NCI-H1436 treated with DMSO at 0.1 percent for 48 hours (cell line): ENCODE data around the gene CACNA1S.

Source experiments
- DNase-seq: peaks from one replicate; lab custom pipeline; 2025; lab: John Stamatoyannopoulos, UW

CACNA1S gene

DNA sequence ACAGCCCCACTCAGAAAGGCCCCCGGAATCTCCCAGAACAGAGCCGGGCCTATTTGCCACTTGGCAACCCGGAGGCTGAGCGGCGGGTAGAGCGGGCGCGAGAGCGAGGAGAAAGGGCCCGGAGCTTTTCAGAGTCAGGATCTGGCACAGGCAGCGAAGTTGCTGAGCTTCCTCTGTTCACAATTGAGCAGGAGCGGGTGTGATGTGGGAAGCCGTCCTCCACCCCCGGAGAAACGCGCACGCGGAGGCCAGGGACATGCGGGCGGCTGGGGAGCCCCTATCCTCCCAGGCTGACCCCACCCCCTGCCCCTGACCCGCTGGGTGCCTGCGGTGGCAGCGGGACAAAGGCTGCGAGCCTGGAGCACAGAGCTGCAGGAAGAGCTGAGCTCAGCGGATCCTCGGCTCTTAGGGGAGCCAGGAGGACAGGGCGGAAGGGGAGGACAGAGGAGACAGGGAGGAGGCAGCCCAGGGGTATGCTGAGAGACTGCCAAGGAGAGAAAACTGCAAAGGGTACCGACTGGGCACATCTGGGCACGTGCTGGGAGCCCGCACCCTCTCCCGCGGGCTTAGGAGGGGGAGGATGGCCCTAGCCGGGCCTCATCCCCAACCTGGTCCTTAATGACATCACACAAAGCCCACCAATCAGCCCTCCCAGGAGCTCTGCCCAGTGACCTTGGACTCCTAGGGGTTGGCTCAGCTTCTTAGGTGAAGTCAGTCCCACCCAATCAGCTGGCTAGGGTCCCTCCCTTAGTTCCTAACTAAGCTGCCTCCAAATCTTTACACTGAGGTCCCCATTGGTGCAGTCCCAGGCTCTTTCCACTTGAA, 98.0 kb downstream of the CACNA1S start:
- DNase-seq, result no peak

DNA sequence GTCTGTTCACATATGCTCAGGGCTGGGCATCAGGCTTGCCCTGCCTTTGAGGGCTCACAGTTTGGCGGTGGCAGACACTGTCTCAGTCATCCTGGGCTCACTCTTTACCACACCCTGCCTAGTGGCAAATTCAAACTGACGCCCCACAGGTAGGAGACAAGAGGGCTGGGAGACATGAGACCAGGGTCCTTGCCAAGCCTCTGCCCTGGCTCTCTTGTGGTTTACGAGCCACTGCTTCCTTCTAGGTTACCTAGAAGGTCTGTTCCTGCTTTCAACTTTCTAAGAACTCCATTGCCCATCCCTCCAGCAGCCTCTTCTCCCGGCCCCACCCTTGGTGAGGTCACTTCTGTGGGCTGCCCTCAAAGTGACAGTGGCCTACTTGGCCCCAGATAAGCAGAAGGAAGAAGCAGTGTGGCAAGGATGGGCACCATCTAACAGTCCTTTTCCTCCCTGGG, 99.2 kb downstream of the CACNA1S start:
- no peak for DNase-seq

DNA sequence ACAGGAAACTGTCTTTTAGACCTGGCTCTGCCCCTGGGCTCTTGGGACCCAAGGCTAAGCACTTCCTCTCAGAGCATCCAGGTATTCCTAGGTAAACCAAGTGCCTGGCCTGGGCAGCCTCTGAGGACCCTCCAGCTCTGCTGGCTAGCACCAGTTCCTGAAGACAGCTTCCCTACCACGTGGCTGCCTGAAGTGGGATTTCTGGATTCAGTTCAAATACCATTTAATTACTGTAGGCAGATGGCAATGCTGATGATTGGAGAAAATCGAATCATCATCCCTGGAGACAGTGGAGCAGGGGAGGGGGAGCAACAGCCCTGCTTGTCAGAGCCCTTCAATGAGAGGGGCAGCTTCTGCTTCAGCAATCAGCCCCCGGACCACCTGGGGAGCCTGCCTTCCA, 100.6 kb downstream of the CACNA1S start:
- DNase-seq, result no peak

DNA sequence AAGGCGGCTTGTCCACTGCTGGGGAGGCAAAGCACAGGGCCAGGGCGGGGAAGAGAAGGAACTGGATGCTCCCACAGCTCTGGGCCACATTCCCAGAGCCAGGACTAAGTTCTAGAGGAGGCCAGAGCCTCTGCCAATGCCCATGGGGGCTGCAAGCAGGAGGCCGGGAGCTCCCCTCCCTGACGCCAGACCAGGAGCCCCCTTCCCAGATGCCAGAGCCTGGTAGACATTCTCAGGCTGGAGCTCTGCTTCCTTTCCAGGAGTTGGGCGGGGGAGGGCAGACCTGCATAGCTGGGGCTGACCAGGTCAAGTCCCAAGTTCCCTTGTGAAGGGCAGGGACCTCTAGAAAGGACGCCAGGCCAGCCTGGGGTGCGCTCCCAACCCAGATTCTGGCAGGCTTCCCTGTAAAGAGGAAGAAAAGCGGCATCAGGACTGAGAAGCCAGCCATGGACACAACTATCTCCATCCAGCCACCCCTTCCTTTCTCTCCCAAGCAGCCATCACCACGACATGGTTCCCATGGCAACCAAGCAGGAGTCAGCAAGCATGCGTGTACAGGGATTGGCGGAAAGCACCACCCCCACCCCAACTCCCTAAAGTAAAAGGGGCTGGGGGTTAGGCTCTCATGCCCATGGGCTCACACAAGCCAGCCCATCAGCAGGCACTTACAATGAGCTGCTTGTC, 102.1 kb downstream of the CACNA1S start:
- DNase-seq, result no peak

DNA sequence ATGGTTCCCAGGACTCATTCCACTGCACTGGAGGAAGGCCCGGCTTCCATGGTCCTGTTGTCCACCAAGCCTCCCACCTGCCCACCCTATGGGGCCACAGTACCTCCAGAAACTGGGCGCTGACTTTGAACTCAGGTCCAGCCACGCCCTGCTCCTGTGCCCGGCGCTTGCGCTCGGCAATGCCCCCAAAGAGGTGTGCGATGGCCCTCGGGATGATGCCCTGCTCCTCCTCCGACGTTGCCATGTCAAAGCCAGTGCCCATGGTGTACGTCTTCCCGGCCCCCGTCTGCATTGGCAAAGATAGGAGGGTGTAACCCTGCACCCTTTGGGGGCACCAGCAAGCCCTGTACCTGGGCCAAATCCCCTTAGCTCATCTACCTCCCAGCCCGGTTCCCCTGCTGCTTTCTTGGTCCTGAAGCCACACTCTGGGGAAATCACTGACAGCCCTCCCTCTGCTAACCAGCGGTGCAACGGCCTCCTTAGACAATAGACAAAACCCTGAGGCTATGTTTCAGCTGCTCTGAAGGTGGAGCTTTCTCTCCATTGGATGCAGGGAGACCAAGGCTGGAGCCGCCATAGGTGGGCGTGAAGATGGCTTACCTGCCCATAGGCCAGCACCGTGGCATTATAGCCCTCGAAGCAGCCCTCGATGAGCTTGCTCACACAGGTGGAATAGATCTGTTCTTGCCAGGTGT, 103.4 kb downstream of the CACNA1S start:
- DNase-seq, result no peak

DNA sequence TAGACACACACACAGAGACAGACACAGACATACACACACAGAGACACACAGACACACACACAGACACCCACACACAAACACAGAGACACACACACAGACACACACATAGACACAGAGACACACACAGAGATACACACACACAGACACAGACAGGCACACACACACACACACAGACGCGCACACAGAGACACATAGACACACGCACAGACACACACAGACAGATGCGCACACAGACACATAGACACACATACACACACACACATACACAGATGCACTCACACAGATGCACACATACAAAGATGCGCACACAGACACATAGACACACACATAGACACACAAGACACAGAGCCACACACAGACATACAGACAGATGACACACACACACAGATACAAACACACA, 104.7 kb downstream of the CACNA1S start:
- DNase-seq, result no peak

DNA sequence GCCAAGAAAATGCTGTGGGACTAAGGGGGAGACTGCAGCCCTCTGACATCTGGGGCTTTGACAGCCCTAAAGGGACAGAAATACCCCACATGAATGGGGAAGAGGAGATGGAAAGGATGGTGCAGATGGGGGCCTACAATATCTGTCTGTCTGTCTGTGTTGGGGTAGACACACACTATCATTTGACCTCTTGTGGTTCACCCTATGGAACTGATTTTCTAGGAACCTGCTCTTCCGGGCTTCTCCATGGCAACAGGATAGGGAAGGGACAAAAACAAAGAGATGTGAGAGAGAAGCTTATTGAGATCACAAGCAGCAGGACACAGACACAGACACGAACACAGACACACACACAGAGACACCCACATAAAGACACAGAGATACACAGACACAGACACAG, 105.8 kb downstream of the CACNA1S start:
- no peak for DNase-seq

DNA sequence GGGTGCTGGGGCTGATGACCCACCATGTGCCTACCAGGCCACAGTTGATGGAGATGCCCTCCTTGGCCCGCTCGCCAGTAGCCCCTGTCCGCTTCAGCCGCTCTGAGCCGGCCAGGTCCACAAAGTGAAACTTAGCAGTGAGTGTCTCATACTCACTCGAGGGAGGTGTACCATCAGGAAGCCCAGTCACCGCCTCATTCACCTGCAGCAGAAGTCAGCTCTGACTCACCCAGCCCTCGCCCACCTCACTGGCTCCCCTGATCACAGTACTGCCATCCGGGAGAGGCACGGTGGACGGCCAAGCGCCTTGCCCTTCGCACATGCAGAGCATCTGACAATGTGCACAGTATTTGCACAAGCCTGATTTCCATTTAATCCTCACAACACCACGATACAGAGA, 107.5 kb downstream of the CACNA1S start:
- DNase-seq, result no peak

DNA sequence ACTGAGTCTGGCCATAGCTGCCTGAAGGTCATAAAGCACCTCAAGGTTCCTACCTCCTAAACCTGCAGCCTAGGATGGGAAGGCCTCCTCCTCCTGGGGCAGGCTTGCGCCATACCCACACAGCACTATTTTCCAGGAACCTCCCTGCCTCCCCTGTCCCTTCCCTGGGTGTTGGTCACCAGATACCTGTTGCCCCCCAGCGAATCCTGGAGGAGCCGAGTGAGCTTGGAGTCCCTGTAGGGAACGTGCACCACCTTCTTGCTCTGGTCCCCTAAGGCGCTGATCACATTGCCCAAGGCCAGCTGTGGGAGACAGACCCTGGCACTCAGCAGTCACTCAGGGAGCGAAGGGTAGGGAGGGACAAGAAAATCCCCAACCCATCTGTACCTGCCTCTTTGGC, 108.1 kb downstream of the CACNA1S start:
- no peak for DNase-seq

DNA sequence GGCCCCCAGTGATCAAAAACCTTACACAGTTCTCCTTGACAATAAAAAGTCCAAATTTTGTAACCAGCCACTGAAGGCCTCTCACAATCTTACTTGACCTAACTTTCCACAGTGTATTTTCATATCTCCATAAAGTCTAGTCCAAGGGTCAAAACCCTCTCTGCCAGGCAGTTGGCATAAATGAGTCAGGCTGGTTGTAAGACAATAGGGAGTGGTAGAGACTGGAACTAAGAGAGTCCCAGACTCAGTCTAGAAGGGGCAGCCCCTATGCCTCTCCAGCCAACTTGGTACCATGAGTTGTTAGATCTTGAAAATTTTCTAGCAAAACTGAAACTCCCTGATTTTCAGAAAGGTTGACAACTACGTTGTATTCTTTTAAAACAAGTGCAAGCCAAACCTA, 109.7 kb downstream of the CACNA1S start:
- DNase-seq, result no peak

DNA sequence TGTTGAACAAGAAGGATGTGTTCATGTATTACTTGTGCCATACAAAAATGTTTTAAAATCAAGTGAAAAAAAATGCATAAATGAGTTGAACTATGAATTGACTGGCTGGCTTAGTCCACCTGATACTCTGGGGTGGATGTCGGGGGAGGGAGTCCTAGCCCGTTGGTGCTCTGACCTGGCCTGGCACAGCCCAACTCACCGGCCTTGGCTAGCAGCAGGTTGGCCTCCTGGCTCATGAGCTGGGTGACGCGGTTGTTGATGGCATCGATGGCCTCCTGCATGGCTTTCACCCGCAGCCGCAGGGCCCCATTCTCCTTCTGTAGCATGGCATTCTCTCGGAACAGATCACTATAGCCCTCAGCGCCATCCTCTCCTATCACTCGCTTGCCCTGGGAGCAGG, 110.3 kb downstream of the CACNA1S start:
- no peak for DNase-seq

DNA sequence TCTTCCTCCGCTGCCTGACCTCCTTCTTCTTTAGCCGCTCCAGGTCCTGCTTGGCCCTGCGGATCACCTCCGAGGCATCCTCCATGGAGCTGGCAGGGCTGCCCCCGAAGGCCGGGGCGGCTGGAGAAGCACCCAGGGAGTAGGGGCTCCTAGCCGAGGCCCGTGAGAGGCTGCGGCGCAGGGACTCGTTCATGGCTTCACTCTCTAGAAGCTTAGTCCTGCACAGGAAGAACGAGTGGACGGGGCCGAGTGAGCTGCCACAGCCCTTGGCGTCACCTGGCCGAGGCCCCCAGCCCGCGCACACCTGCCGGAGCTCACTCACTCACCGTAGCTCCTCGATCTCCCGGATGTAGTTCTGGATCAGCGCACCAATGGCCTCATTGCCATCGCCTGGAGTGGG, 111.8 kb downstream of the CACNA1S start:
- no peak for DNase-seq

DNA sequence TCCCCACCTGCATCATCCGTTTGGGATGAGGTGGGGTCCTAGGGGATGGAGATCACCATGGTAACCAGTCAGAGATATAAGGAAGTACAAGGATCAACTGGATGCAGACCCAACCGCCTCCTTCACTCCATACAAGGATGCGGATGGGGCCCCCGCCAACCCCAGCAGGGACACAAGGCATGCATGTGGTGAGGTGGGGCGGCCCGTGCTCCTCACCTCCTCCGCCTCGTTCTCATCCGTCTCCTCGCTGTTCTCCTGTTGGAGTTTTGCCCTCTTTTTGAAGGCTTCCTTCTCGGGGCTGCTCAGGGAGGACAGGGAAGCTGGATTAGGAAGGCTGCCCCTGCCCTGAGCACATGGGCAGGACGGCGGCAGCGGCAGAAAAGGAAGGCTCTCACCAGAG, 112.6 kb downstream of the CACNA1S start:
- no peak for DNase-seq

DNA sequence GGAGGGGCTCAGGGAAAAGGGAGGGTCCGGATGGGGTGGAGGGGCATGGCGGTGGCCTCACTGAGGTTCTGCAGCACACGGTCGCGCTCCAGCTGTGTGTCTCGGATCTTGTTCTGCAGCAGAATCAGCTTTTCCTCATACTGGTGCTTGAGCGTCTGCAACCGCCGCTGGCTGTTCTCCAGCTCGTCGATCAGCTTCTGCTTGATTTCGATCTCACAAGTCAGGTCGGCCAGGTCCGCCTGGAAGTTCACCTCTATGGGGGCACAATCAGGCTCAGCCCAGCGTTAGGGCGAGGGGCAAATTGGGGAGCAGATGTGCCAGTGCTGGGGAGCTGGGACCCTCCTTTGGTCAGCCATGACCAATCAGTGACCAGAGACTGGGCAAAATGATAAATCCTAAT, 113.9 kb downstream of the CACNA1S start:
- no peak for DNase-seq

DNA sequence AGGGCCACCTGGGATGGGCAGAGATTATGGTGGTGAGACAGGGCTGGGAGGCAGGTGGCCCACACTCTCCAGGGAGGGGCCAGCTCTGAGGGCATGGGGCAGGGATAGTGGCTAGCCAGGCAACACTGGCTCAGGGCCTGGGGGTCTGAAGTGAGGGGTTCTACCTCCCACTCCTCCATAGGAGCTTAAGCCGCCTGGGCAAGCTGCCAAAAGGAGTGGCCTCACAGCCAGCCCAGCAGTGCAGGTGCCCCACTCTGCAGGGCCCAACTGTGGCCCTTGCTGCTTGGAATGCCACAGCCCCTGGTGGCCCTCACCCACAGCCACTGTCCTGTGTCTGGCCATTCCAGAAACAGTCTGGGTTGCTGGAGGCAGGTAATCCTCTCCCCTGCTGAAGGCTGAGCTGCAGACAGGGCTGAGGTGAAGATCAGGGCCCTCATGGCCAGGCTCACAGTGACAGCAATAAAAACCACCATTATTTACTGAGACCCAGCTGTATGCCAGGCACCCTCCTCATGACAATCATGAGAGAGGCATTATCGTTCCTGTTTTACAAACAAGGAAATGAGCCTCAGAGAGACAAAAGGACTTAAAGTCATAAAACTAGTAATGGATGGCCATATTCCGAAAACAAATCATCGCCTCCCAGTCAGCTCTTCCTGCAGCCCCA, 119.7 kb downstream of the CACNA1S start:
- DNase-seq, result no peak

DNA sequence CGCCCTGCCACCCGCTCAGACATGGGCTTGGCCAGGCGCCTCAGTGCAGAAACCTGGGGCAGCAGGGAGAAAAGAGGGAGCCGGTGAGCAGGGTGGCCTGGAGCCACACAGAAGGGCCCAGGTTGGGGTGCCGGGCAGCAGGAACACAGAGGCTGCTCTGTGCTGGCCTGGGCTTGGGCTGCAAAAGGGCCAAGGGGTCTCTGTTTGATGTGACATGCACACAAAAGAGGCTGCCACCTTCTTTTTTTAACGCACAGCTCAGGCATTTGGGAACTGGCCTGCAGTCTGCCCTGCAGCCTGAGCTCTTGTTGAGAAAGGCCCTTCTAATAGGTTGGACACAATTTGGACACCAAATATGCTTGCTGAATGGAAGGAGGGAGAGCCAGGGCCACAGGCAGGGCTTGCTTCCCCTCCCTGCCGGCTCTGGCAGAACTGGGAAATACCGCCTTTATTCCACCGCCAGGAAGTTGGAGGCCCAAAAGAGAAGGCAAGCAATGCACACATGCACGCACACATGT, 121.1 kb downstream of the CACNA1S start:
- no peak for DNase-seq

DNA sequence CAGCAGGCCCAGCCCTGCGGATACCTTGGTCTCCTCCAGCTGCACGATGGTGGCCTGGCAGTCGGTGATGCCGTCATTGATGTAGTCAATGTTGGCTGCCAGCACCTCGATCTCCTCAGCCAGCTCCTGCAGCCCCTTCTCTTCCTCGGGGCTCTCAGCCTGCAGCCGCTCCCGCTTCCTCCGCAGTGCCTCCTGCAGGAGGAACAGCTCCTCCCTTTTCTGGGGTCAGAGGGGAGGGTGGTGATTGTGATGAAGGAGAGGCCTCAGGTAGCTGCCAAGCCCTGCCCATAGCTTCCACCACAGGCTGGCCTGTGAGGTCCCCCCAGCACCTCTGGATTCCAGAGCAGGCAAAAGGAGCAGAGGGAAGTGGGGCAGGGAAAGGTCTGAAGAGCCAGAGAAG, 122.1 kb downstream of the CACNA1S start:
- no peak for DNase-seq
